Lower leg skin (tissue), 3 donors: ENCODE results near the gene SFMBT2.

Experiments
- POLR2A ChIP-seq, 2 donors: fragments of 450-650 bp; IDR thresholded peaks; one replicate each; pipeline ENCODE4 v1.6.1; 2016 to 2017; ENCODE audit warnings: antibody characterized with exemption in 2 of 2, mild to moderate bottlenecking in 1 of 2, moderate library complexity in 1 of 2
- TF ChIP-seq, protein P1 (sequence below), 3 donors: fragments of 450-650 bp; IDR thresholded peaks; one replicate each; pipeline ENCODE4 v1.5.1; 2016; ENCODE audit warnings: antibody characterized with exemption in 3 of 3, mild to moderate bottlenecking in 3 of 3, moderate library complexity in 2 of 3

DNA sequence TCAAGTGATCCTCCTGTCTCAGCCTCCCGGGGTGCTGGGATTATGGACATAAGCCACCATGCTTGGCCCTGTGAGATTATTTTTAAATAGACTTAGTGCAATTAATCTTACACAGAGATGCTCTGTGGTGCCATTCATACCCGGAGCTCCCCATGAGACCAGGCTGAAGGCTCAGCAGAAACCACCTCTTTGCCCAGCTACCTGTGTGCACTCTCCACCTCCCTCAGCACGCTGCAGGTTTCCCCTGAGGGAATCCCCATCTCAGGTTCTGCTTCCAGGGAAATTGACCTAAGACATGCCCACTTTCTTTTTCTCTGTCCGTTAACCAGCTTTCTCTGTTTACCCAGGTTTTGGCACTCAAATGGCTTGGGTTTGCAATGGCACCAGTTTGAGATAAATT is 260.5 kb downstream of the SFMBT2 start:
- TF ChIP-seq, protein P1, sequence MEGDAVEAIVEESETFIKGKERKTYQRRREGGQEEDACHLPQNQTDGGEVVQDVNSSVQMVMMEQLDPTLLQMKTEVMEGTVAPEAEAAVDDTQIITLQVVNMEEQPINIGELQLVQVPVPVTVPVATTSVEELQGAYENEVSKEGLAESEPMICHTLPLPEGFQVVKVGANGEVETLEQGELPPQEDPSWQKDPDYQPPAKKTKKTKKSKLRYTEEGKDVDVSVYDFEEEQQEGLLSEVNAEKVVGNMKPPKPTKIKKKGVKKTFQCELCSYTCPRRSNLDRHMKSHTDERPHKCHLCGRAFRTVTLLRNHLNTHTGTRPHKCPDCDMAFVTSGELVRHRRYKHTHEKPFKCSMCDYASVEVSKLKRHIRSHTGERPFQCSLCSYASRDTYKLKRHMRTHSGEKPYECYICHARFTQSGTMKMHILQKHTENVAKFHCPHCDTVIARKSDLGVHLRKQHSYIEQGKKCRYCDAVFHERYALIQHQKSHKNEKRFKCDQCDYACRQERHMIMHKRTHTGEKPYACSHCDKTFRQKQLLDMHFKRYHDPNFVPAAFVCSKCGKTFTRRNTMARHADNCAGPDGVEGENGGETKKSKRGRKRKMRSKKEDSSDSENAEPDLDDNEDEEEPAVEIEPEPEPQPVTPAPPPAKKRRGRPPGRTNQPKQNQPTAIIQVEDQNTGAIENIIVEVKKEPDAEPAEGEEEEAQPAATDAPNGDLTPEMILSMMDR (IDR thresholded peaks at IDR 0.05) = no peak
- no peak for TF ChIP-seq POLR2A (IDR thresholded peaks at IDR 0.05)
